Epithelial cell of proximal tubule (primary cell): ENCODE results near the gene SYNM. TPM values are rescaled to one million over a fixed set of nuclear protein-coding genes. Genes with fewer than 3 reads are reported as not detected.

Experiments
- DNase-seq: peaks from one replicate; pipeline ENCODE4 v3.0.0-alpha.2; 2011; ENCODE audit warnings: low read depth
- H3K4me3 ChIP-seq: 2 replicates; pipeline ENCODE4 v1.5.1; 2011; ENCODE audit warnings: low read depth, mild to moderate bottlenecking, low read length
- CTCF ChIP-seq: conservative IDR thresholded peaks from 2 replicates; pipeline ENCODE4 v1.5.1; 2012; ENCODE audit warnings: low read depth, mild to moderate bottlenecking, low read length
- total RNA-seq: library from RNA; depleted of rRNA; stranded (reverse); fragments of >200 nt; gene quantifications from 2 replicates; pipeline ENCODE4 v1.2.3, GENCODE V29; 2015

The SYNM gene
- total RNA-seq, 1 donor from 2014 or later: 2.1 TPM

DNA sequence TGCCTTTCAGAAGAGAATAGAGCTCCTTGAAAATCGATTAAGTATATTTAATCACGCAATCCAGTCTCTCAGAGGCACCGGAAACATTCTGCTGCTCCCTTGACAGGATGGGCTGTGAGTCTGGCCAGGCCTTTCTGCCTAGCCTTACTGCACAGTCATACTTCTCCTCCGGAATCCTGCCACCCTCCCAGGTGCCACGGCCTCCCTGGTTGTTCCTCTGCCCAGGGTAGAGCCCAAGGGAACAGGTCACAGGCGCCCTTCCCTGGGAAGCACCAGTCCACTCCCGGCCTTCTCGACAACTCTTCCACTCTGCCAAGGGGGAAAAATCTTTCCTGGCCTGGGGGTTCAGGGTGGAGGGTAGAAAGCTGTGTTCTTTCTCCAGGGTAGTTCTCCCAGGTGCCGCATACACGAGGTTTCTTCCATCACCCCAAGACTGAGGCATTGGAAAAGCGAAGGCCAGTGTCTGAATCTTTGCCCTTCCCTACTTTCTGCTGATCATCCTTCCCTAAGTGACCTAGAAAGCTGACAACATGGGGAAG, 17.4 kb upstream of the SYNM start:
- H3K4me3 ChIP-seq: no peak overlapping the region
- DNase-seq: no peak
- TF ChIP-seq CTCF: no peak

DNA sequence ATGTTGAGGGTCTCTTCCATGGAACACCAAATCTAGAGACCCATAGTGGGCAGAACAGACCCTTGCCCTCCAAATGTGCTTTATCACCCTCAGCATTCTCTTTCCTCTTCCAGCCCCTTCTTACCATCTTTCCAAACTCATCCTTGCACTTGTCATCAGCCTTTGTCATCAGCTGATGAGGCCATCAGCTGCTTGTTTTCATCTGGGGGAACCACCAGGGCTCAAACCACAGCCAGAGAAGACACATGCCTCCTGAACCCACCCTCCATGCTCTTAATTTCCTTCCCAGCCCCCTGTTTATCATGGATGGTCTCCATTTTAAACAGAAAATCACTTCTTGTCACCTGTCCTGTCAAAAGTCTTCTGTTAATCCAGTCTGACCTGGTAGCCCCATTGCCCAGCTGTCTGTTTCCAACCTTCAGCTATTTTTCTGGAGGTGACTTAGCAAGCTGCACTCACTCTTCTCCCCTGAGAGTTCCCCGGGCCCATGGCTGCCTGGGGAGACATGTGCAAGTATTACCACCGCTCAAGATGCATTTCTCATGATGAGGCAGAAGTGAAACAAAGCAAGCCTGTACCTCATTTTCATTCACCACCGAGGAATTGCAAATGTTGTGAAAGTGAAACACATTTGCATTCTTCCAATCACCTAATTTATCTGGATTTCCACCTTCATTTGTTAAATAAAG, 14.7 kb upstream of the SYNM start:
- DNase-seq: no peak
- H3K4me3 ChIP-seq: no peak overlapping the region
- no peak for TF ChIP-seq CTCF

GRCh38 chr15:99090938-99091337, 13.9 kb upstream of the SYNM start:
- no peak for TF ChIP-seq CTCF
- no peak for DNase-seq
- no peak overlapping the region for H3K4me3 ChIP-seq

DNA sequence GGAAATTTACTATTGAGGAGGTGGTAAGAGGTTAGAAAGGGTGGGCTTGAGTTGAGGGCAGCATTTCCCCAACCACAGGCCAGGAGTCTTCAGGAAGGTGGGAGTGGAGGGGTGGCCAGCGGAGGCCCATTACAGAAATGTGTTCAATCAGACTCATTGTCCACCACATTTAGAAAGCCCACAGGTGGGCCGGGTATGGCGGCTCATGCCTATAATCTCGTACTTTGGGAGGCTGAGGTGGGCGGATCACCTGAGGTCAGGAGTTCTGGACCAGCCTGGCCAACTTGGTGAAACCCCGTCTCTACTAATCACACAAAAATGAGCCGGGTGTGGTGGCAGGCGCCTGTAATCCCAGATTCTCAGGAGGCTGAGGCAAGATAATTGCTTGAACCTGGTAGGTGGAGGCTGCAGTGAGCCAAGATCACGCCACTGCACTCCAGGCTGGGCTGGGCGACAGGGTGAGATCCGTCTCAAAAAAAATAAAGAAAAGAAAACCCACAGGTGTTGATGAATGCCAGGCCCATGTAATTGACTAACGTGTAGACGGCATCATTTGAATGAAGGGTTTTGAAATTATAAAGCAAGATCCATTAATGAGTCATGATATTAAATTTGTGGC, 12.2 kb upstream of the SYNM start:
- TF ChIP-seq CTCF: no peak
- no peak for DNase-seq
- no peak overlapping the region for H3K4me3 ChIP-seq

DNA sequence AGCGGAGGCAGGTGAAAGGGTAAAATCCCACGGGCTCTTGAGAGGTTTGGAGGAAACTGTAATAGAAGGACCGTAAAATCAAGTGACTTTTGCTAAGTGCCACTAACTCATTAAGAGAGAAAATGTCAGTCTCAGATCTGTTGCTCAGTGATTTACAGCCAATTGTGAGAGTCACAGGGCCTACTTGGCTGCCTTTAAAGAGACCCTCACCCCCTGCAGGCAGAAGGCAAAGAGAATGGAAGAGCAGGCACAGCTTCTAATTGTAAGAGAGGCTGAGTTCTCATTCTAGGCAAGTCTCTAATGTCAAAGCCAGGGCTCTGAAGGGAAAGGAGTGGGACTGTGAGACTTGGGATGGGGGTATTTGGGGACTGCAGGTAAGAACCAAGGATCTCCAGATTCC, 9.3 kb upstream of the SYNM start:
- DNase-seq: no peak
- H3K4me3 ChIP-seq: no peak overlapping the region
- TF ChIP-seq CTCF: no peak

DNA sequence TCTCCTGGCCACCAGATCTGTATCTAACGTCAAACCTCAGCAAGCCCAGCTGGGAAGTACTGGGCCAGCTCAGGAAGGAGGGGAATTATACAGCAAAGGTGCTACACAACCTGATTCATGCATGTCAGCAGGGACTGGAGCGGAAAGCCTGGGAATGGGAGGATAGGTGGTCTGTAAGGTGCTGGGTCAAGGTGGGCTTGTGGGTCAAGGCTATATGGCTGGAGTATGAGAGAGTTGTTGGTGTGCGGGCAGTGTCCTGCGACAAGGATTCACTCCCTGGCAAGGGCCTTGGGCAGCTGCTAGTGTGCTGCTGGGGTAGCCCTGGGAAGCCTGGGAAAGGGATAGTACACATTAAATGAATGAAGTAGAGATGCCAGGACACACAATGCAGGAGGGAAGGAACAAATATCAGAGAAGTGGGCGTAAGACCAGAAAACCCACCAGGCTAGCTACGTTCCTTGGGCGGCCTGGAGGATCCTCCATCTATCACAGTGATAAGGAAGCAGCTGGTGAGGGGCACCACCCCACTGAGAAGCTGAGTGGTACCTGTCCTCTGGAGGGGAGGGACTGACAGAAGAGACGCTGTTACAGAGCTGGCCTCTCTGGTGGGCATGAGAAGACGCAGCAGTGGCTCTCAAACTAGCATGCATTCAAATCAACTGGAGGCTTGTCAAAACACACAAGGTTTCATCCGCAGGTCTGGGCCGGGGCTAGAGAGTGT, 8.5 kb upstream of the SYNM start:
- TF ChIP-seq CTCF: no peak
- DNase-seq: no peak
- H3K4me3 ChIP-seq: no peak overlapping the region
